CD4-positive, alpha-beta memory T cell (primary cell): ENCODE results near the gene CWC27. TPM values are rescaled to one million over a fixed set of nuclear protein-coding genes. Genes with fewer than 3 reads are reported as not detected.
"Not testable (repeated sequence)": the region's sequence is repeated elsewhere in the genome, so short reads cannot be mapped to it uniquely, and the experiment has no call there.

Experiments
- CTCF ChIA-PET: fragments of 350-600 bp; sonication (Branson Sonifier 250); formaldehyde crosslinking; loops from one replicate; lab custom pipeline; 2021; ENCODE audit warnings: inconsistent platforms; ENCODE audit not compliant: partially characterized antibody; lab: Charles Lee
- POLR2A ChIA-PET: fragments of 350-600 bp; sonication (Branson Sonifier 250); formaldehyde crosslinking; loops from one replicate; lab custom pipeline; 2021; ENCODE audit not compliant: partially characterized antibody; lab: Charles Lee
- DNase-seq, 5 donors: peaks; one replicate each; pipeline versions ENCODE4 v3.0.0 to v3.0.0-alpha.2; 2020 to 2022; ENCODE audit warnings: mixed read lengths in 1 of 5
- H3K27ac ChIP-seq: one replicate; pipeline ENCODE4 v1.7.0; 2013; ENCODE audit warnings: low read depth, low read length
- H3K27me3 ChIP-seq: 2 replicates; pipeline ENCODE4 v1.7.0; 2013; ENCODE audit warnings: mild to moderate bottlenecking, low read length, moderate library complexity; ENCODE audit not compliant: insufficient read depth
- H3K36me3 ChIP-seq: 2 replicates; pipeline ENCODE4 v1.7.0; 2013; ENCODE audit warnings: mild to moderate bottlenecking, low read length, moderate library complexity; ENCODE audit not compliant: insufficient read depth
- H3K4me1 ChIP-seq: 2 replicates; pipeline ENCODE4 v1.7.0; 2013; ENCODE audit warnings: mild to moderate bottlenecking, low read length, moderate library complexity; ENCODE audit not compliant: insufficient read depth
- H3K4me3 ChIP-seq, 2 donors: one replicate each; pipeline ENCODE4 v1.7.0; 2013; ENCODE audit warnings: low read length in 2 of 2, mild to moderate bottlenecking in 1 of 2
- H3K9me3 ChIP-seq, 2 donors: one replicate each; pipeline ENCODE4 v1.7.0; 2013; ENCODE audit warnings: low read length in 2 of 2, control low read depth in 1 of 2; ENCODE audit not compliant: control insufficient read depth in 1 of 2
- H3K27ac Mint-ChIP-seq, 7 donors: one replicate each; pipeline ENCODE4 v1.8.0; 2020 to 2021; ENCODE audit warnings: mixed read lengths in 7 of 7, mild to moderate bottlenecking in 6 of 7, inconsistent platforms in 3 of 7, moderate library complexity in 3 of 7
- H3K27me3 Mint-ChIP-seq, 2 donors: one replicate each; pipeline ENCODE4 v1.8.0; 2020 to 2021; ENCODE audit warnings: mixed read lengths in 2 of 2
- H3K36me3 Mint-ChIP-seq, 2 donors: one replicate each; pipeline ENCODE4 v1.8.0; 2020 to 2021; ENCODE audit warnings: mixed read lengths in 2 of 2, inconsistent platforms in 1 of 2, mild to moderate bottlenecking in 1 of 2
- H3K4me1 Mint-ChIP-seq, 4 donors: one replicate each; pipeline ENCODE4 v1.8.0; 2020 to 2021; ENCODE audit warnings: mixed read lengths in 4 of 4, mild to moderate bottlenecking in 1 of 4
- H3K4me3 Mint-ChIP-seq, 8 donors: one replicate each; pipeline ENCODE4 v1.8.0; 2020 to 2021; ENCODE audit warnings: mixed read lengths in 8 of 8, mild to moderate bottlenecking in 7 of 8, moderate library complexity in 6 of 8, inconsistent platforms in 3 of 8
- H3K9me3 Mint-ChIP-seq, 8 donors: one replicate each; pipeline ENCODE4 v1.8.0; 2020 to 2021; ENCODE audit warnings: mixed read lengths in 8 of 8, mild to moderate bottlenecking in 5 of 8, inconsistent platforms in 3 of 8, moderate library complexity in 1 of 8
- intact Hi-C: fragments of 100-400 bp; cut with micrococcal nuclease; formaldehyde crosslinking; loops from one replicate; pipeline ENCODE4 v1.15.1; 2023
- polyA plus RNA-seq, 2 donors: library from polyadenylated mRNA; unstranded; fragments of 300-500 nt; fragmentation: Illumina TruSeq; gene quantifications; one replicate each; pipeline ENCODE4 v1.2.3, GENCODE V29; 2021
- total RNA-seq, 2 experiments: library from RNA; stranded (reverse); gene quantifications; one replicate each; pipeline ENCODE4 v1.2.3, GENCODE V29; 2021

The CWC27 gene
- total and polyA plus RNA-seq, 4 experiments from 2014 or later = 16.8 to 37.7 (median 22.9) TPM

- CTCF ChIA-PET = no interaction called here
- Mint-ChIP-seq H3K4me1 (no peaks in the 10 kb centered on the region), H3K36me3 (peaks cover 7 to 21% of the 10 kb centered on the region in 2 donors), H3K27me3 (no peaks in the 10 kb centered on the region), H3K4me3 (no peak overlapping the region), H3K27ac (no peak overlapping the region), H3K9me3 (no peaks in the 10 kb centered on the region)
- no peak overlapping the region for H3K27ac ChIP-seq
- intact Hi-C loops = no loop called here
- POLR2A ChIA-PET = no interaction called here
- H3K4me3 ChIP-seq = no peak overlapping the region
- peaks cover 4% of the 10 kb centered on the region for H3K36me3 ChIP-seq
- no peak for DNase-seq
- no peaks in the 10 kb centered on the region for H3K9me3 ChIP-seq
- no peaks in the 10 kb centered on the region for H3K4me1 ChIP-seq
- H3K27me3 ChIP-seq = no peaks in the 10 kb centered on the region
Measured at GRCh38 chr5:64800926-64801325, 32.2 kb downstream of the CWC27 start.

- Mint-ChIP-seq H3K4me3 (no peak overlapping the region), H3K27me3 (no peaks in the 10 kb centered on the region), H3K9me3 (no peaks in the 10 kb centered on the region), H3K27ac (peak overlapping the region in 1 of 7 donors; percentile 35), H3K36me3 (peaks cover 12 to 16% of the 10 kb centered on the region in 2 donors), H3K4me1 (no peaks in the 10 kb centered on the region)
- DNase-seq = no peak
- H3K9me3 ChIP-seq = no peaks in the 10 kb centered on the region
- no peaks in the 10 kb centered on the region for H3K4me1 ChIP-seq
- H3K27me3 ChIP-seq = no peaks in the 10 kb centered on the region
- ChIA-PET POLR2A (no interaction called here), CTCF (interaction anchor here (1.2 kb wide), 1 partner anchor 273 kb away, joined by 3 read pairs; no protein-coding TSS in a partner anchor)
- intact Hi-C loops = no loop called here
- no peak overlapping the region for H3K4me3 ChIP-seq
- peaks cover 4% of the 10 kb centered on the region for H3K36me3 ChIP-seq
- no peak overlapping the region for H3K27ac ChIP-seq
Measured at GRCh38 chr5:64806537-64806936, 37.8 kb downstream of the CWC27 start.

DNA sequence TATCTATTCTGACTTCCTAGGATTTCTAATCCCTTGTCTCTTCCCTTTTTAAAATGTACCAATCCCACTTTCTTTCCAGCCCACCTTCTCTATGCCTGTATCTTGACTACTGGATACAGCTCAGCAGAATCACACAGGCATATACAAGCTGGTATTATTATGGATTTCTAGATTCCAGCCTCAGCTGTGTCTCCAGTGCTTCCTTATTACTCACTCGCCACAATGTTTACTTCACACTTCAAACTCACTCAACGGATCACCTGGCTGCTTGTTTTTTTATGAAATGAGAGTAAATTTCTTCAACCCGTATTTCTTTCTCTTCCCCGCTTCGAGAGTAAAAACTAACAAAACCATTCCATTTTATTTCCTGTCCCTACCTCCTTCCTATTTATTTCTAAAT is 38.8 kb downstream of the CWC27 start:
- intact Hi-C loops = no loop called here

GRCh38 chr5:64811050-64811640 is 42.4 kb downstream of the CWC27 start:
- Mint-ChIP-seq H3K36me3 (peaks cover 16 to 24% of the 10 kb centered on the region in 2 donors), H3K4me3 (no peak overlapping the region), H3K9me3 (no peaks in the 10 kb centered on the region), H3K27ac (no peak overlapping the region), H3K27me3 (no peaks in the 10 kb centered on the region), H3K4me1 (no peaks in the 10 kb centered on the region)
- Histone ChIP-seq H3K4me3 (no peak overlapping the region), H3K27me3 (no peaks in the 10 kb centered on the region), H3K9me3 (no peaks in the 10 kb centered on the region), H3K27ac (no peak overlapping the region), H3K4me1 (no peaks in the 10 kb centered on the region), H3K36me3 (no peaks in the 10 kb centered on the region)
- peak; percentile 27 to 44 (median 30) for DNase-seq
- intact Hi-C loops = loop anchor here (1.0 to 2.0 kb wide), 3 partner anchors 292 to 752 kb away; partner anchors contain the start of genes CENPK and PPWD1
- CTCF ChIA-PET = interaction anchor here (0.8 to 4.6 kb wide), 14 partner anchors 11 to 1156 kb away, joined by 3 to 73 read pairs (median 3); partner anchors contain the start of genes ADAMTS6, CENPK and PPWD1
- POLR2A ChIA-PET = interaction anchor here (1.3 kb wide), 1 partner anchor 672 kb away, joined by 5 read pairs; no protein-coding TSS in a partner anchor

More for the DNA sequence above, 38.8 kb downstream of the CWC27 start:
- no peaks in the 10 kb centered on the region for H3K9me3 ChIP-seq
- H3K4me1 ChIP-seq = no peaks in the 10 kb centered on the region
- no peak for DNase-seq
- Mint-ChIP-seq H3K36me3 (peaks cover 12 to 16% of the 10 kb centered on the region in 2 donors), H3K9me3 (no peaks in the 10 kb centered on the region), H3K27me3 (no peaks in the 10 kb centered on the region), H3K4me1 (no peaks in the 10 kb centered on the region), H3K27ac (peak overlapping the region in 1 of 7 donors; percentile 3), H3K4me3 (no peak overlapping the region)
- CTCF ChIA-PET = interaction anchor here (1.0 to 1.2 kb wide), 2 partner anchors 272 to 676 kb away, joined by 3 to 4 read pairs; no protein-coding TSS in a partner anchor
- H3K27me3 ChIP-seq = no peaks in the 10 kb centered on the region
- H3K27ac ChIP-seq = no peak overlapping the region
- H3K4me3 ChIP-seq = no peak overlapping the region
- H3K36me3 ChIP-seq = peaks cover 4% of the 10 kb centered on the region
- POLR2A ChIA-PET = no interaction called here

- H3K9me3 Mint-ChIP-seq = no peaks in the 10 kb centered on the region
- Histone ChIP-seq H3K4me3 (no peak overlapping the region), H3K27ac (no peak overlapping the region), H3K27me3 (no peaks in the 10 kb centered on the region), H3K36me3 (no peaks in the 10 kb centered on the region), H3K4me1 (no peaks in the 10 kb centered on the region), H3K9me3 (no peaks in the 10 kb centered on the region)
- H3K27me3 Mint-ChIP-seq = no peaks in the 10 kb centered on the region
- ChIA-PET POLR2A (no interaction called here), CTCF (interaction anchor here (1.8 to 1.9 kb wide), 2 partner anchors 10 to 669 kb away, joined by 4 to 5 read pairs; no protein-coding TSS in a partner anchor)
- H3K27ac Mint-ChIP-seq = no peak overlapping the region
- H3K36me3 Mint-ChIP-seq = peaks cover 18 to 22% of the 10 kb centered on the region in 2 donors
- H3K4me1 Mint-ChIP-seq = peaks cover 0 to 4% (median 0%) of the 10 kb centered on the region in 4 donors
- H3K4me3 Mint-ChIP-seq = no peak overlapping the region
- intact Hi-C loops = no loop called here
- DNase-seq = no peak
Measured at GRCh38 chr5:64814073-64814472, 45.3 kb downstream of the CWC27 start.

GRCh38 chr5:64818245-64818644 is 49.5 kb downstream of the CWC27 start:
- Mint-ChIP-seq H3K4me3 (no peak overlapping the region), H3K4me1 (peaks cover 8 to 12% (median 11%) of the 10 kb centered on the region in 4 donors), H3K27ac (no peak overlapping the region), H3K9me3 (no peaks in the 10 kb centered on the region), H3K27me3 (no peaks in the 10 kb centered on the region), H3K36me3 (peaks cover 29 to 30% of the 10 kb centered on the region in 2 donors)
- ChIA-PET CTCF (interaction anchor here (1.2 kb wide), 1 partner anchor 8 kb away, joined by 3 read pairs; no protein-coding TSS in a partner anchor), POLR2A (interaction anchor here (0.9 kb wide), 1 partner anchor 676 kb away, joined by 3 read pairs; no protein-coding TSS in a partner anchor)
- Histone ChIP-seq H3K9me3 (no peaks in the 10 kb centered on the region), H3K27ac (no peak overlapping the region), H3K4me3 (no peak overlapping the region), H3K27me3 (no peaks in the 10 kb centered on the region), H3K4me1 (peaks cover 6% of the 10 kb centered on the region), H3K36me3 (no peaks in the 10 kb centered on the region)
- intact Hi-C loops = no loop called here
- DNase-seq = no peak

DNA sequence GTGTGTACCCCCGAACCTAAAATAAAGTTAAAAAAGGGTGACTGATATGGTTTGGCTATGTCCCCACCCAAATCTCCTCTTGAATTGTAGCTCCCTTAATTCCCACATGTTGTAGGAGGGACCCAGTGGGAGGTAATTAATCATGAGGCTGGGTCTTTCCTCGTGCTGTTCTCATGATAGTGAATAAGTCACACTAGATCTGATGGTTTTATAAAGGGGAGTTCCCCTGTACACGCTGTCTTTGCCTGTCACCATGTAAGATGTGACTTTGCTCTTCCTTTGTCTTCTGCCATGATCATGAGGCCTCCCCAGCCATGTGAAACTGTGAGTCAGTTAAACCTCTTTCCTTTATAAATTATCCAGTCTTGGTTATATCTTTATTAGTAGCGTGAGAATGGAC is 50.6 kb downstream of the CWC27 start:
- intact Hi-C loops, H3K27ac Mint-ChIP-seq, H3K27ac ChIP-seq, H3K9me3 Mint-ChIP-seq, DNase-seq, H3K36me3 ChIP-seq, H3K4me3 Mint-ChIP-seq, H3K9me3 ChIP-seq, H3K4me1 ChIP-seq, H3K4me3 ChIP-seq, H3K27me3 Mint-ChIP-seq, H3K27me3 ChIP-seq: not testable (repeated sequence)
- POLR2A ChIA-PET = interaction anchor here (0.9 kb wide), 1 partner anchor 675 kb away, joined by 3 read pairs; no protein-coding TSS in a partner anchor
- CTCF ChIA-PET = interaction anchor here (1.2 kb wide), 1 partner anchor 9 kb away, joined by 3 read pairs; no protein-coding TSS in a partner anchor
- H3K4me1 Mint-ChIP-seq = peaks cover 8 to 12% (median 11%) of the 10 kb centered on the region in 4 donors
- peaks cover 26 to 30% of the 10 kb centered on the region in 2 donors for H3K36me3 Mint-ChIP-seq
